ENCODE measurements around the gene SIRPA.
"Not testable (repeated sequence)": the region's sequence is repeated elsewhere in the genome, so short reads cannot be mapped to it uniquely, and the experiment has no call there.

SIRPA gene

DNA sequence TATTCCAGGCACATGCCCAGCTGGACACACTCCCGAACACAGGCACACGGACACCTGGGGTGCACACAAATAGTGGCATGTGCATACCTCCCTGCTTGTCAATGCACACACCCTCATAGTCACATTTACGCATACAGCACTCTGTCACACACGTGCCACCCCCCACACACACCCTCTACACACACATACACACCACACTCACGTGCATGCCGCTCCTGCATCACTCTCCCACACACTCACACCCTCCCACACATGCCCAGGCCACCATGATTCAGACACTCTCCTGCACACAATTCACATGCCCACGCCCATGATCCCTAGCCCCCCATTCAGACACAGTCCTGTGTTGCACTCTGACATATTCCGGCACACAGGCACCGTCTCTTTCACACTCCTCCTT, 13.0 kb downstream of the SIRPA start:
- no peaks in the 10 kb centered on the region for H3K4me1 ChIP-seq (ENCODE audit: insufficient read depth, low read length)
- H3K36me3 ChIP-seq (ENCODE audit: insufficient read depth, low read length) = no peaks in the 10 kb centered on the region
- no peak overlapping the region for H3K27ac ChIP-seq (ENCODE audit: low read depth, low read length)
- H3K9me3 ChIP-seq (ENCODE audit: insufficient read depth, low read depth, low read length) = no peaks in the 10 kb centered on the region
- no peaks in the 10 kb centered on the region for H3K27me3 ChIP-seq (ENCODE audit: insufficient read depth, low read length)
- no peak overlapping the region for H3K9ac ChIP-seq (ENCODE audit: low read depth, low read length)
- 91% methylated on average over 9 of the region's 9 CpGs for WGBS
- H3K4me3 ChIP-seq (ENCODE audit: low read length) = no peak overlapping the region

DNA sequence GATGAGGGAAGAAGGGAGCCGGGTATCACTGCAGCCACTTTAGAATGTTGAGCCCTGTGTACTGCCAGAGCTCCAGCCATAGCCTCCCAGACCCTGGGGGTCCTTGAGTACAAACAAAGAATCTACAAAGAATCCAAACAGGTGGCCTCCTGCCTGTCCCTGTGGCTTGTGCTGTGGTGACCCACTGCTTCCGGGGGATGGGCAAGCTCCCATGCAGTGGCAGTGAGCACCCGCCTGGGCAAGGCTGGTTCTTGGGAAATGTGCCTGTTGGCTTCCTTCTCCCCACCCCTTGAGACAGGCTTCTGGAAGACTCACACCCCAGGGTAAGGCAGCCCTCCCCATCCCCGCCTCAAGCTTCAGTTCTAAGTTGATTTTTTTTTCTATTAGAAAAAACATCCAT, 13.9 kb downstream of the SIRPA start:
- Histone ChIP-seq H3K27me3 (ENCODE audit: insufficient read depth, low read length) (no peaks in the 10 kb centered on the region), H3K9me3 (ENCODE audit: insufficient read depth, low read depth, low read length) (no peaks in the 10 kb centered on the region), H3K9ac (ENCODE audit: low read depth, low read length) (no peak overlapping the region), H3K4me3 (ENCODE audit: low read length) (no peak overlapping the region), H3K27ac (ENCODE audit: low read depth, low read length) (no peak overlapping the region), H3K36me3 (ENCODE audit: insufficient read depth, low read length) (no peaks in the 10 kb centered on the region), H3K4me1 (ENCODE audit: insufficient read depth, low read length) (no peaks in the 10 kb centered on the region)
- 81% methylated on average over 3 of the region's 4 CpGs for WGBS

DNA sequence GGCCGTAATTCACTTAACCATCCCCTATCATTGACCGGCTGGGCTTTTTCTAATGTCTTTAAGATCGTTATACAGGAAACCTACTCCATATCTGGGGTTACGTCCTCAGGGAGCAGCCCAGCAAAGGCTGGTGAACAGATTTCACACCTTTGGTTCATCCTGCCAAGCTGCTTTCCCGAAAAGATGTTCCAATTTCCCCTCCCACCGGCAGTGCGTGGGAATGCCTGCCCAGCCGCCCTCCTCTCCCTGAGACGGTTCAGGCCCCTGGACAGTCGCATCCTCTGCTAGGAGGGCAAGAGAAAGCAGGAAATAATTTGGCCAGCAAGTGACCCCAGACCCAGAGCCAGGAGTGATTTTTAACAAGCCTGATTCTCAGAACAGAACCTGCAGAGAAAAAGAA, 16.3 kb downstream of the SIRPA start:
- Histone ChIP-seq H3K4me3 (ENCODE audit: low read length) (no peak overlapping the region), H3K27me3 (ENCODE audit: insufficient read depth, low read length) (no peaks in the 10 kb centered on the region), H3K9ac (ENCODE audit: low read depth, low read length) (no peak overlapping the region), H3K27ac (ENCODE audit: low read depth, low read length) (no peak overlapping the region), H3K4me1 (ENCODE audit: insufficient read depth, low read length) (no peaks in the 10 kb centered on the region), H3K36me3 (ENCODE audit: insufficient read depth, low read length) (peaks cover 3% of the 10 kb centered on the region; the same call in 1 of the 2 replicates), H3K9me3 (ENCODE audit: insufficient read depth, low read depth, low read length) (no peaks in the 10 kb centered on the region)
- WGBS = 92% methylated on average over 10 of the region's 10 CpGs

DNA sequence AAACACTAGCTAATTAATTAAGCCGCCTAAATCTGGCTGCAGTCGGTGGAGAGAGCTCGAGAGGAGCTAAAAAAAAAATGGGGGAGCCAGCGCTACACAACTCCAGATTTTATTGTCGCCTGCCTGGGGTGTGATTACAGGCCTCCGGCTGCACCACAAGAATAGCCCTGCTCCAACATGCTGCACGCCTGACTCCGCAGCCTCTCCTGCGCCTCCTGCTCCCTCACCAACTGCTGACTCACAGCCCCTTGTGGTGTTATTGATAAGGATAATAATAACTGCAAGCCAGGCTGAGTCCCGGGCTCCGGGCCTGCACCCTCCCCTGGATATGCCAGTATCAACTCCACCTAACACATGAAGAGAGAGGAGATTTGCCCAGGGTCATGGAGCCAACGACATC, 16.8 kb downstream of the SIRPA start:
- Histone ChIP-seq H3K27me3 (ENCODE audit: insufficient read depth, low read length) (no peaks in the 10 kb centered on the region), H3K36me3 (ENCODE audit: insufficient read depth, low read length) (peaks cover 3% of the 10 kb centered on the region; the same call in 1 of the 2 replicates), H3K9ac (ENCODE audit: low read depth, low read length) (no peak overlapping the region), H3K27ac (ENCODE audit: low read depth, low read length) (no peak overlapping the region), H3K9me3 (ENCODE audit: insufficient read depth, low read depth, low read length) (no peaks in the 10 kb centered on the region), H3K4me3 (ENCODE audit: low read length) (no peak overlapping the region), H3K4me1 (ENCODE audit: insufficient read depth, low read length) (no peaks in the 10 kb centered on the region)
- 91% methylated on average over 12 of the region's 12 CpGs for WGBS

DNA sequence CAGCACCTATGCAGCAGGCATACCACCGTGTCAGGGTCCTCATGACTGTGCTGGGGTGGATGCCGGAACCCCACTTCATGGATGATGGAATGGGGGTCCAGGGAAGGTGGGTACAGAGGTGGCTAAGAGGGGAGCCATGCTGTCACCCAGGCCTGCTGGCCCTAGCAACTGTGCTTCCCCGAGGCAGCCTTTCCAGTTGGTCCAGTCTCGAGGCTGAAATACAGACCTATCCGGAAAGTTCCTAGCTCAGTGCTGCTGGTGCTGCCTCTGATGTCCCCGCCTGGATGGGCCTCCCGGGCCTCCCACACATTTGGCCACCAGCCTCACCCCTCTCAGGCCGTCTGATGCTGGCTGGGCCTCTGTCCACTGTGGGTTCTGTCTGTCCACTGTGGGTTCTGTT, 17.4 kb downstream of the SIRPA start:
- Histone ChIP-seq H3K4me1 (ENCODE audit: insufficient read depth, low read length) (no peaks in the 10 kb centered on the region), H3K4me3 (ENCODE audit: low read length) (no peak overlapping the region), H3K9me3 (ENCODE audit: insufficient read depth, low read depth, low read length) (no peaks in the 10 kb centered on the region), H3K36me3 (ENCODE audit: insufficient read depth, low read length) (peaks cover 3% of the 10 kb centered on the region; the same call in 1 of the 2 replicates), H3K27ac (ENCODE audit: low read depth, low read length) (no peak overlapping the region), H3K27me3 (ENCODE audit: insufficient read depth, low read length) (no peaks in the 10 kb centered on the region), H3K9ac (ENCODE audit: low read depth, low read length) (no peak overlapping the region)
- whole genome bisulfite sequencing = 94% methylated on average over 8 of the region's 8 CpGs

DNA sequence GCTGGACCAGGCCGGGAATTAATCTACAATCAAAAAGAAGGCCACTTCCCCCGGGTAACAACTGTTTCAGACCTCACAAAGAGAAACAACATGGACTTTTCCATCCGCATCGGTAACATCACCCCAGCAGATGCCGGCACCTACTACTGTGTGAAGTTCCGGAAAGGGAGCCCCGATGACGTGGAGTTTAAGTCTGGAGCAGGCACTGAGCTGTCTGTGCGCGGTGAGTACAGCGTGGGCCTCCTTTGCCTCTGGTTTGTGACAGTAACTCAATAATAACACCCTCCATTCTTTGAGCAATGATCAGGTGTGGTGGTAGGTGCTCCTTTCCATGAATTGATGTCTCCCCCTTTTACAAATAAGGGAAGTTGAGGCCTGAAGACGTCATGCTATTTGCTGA, 20.0 kb downstream of the SIRPA start:
- H3K4me3 ChIP-seq (ENCODE audit: low read length); H3K4me1 ChIP-seq (ENCODE audit: insufficient read depth, low read length); H3K27ac ChIP-seq (ENCODE audit: low read depth, low read length); H3K36me3 ChIP-seq (ENCODE audit: insufficient read depth, low read length); H3K27me3 ChIP-seq (ENCODE audit: insufficient read depth, low read length); H3K9ac ChIP-seq (ENCODE audit: low read depth, low read length); H3K9me3 ChIP-seq (ENCODE audit: insufficient read depth, low read depth, low read length): not testable (repeated sequence)
- WGBS = 90% methylated on average over 12 of the region's 12 CpGs

DNA sequence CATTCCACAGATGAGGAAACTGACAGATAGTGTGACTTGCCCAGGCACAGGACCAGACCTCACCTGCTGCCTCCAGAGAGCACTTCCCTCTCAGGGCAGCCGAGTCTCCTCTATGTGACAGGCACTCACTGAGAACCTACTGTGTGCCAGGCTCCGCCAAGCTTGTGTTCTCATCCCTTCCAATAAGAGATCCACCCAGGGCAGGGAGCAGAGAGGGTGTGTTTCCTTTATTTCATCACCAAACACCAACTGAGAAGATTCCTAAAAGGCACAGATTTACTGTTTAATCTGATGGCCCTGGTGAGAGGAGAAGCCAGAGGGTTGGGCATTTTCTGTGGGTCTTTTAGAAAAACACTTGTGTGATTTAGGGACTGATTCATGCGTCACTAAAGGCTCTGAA, 20.5 kb downstream of the SIRPA start:
- no peak overlapping the region for H3K27ac ChIP-seq (ENCODE audit: low read depth, low read length)
- no peaks in the 10 kb centered on the region for H3K9me3 ChIP-seq (ENCODE audit: insufficient read depth, low read depth, low read length)
- no peak overlapping the region for H3K4me3 ChIP-seq (ENCODE audit: low read length)
- H3K27me3 ChIP-seq (ENCODE audit: insufficient read depth, low read length) = no peaks in the 10 kb centered on the region
- H3K36me3 ChIP-seq (ENCODE audit: insufficient read depth, low read length) = peaks cover 3% of the 10 kb centered on the region; the same call in 1 of the 2 replicates
- WGBS = 91% methylated on average over 3 of the region's 3 CpGs
- no peaks in the 10 kb centered on the region for H3K4me1 ChIP-seq (ENCODE audit: insufficient read depth, low read length)
- no peak overlapping the region for H3K9ac ChIP-seq (ENCODE audit: low read depth, low read length)

DNA sequence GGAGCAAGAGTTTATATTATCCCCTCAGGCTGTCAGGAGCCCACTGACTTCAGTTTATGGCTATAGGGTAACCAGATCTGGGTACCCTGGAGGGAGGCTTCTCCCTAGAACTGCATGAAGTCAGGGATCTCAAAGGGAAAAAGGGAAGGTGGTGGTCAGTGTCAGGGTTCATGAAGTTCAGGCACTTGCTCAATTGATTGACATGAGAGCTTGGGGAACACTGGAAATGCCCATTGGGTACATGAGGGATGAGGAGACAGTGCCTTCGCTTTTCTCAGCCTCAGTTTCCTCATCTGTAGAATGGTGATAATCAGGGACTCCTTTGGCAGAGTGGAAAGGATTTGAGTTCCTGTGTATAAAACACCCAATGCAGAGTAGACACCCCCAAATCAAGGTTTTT, 22.6 kb downstream of the SIRPA start:
- Histone ChIP-seq H3K27me3 (ENCODE audit: insufficient read depth, low read length) (no peaks in the 10 kb centered on the region), H3K27ac (ENCODE audit: low read depth, low read length) (no peak overlapping the region), H3K4me1 (ENCODE audit: insufficient read depth, low read length) (no peaks in the 10 kb centered on the region), H3K36me3 (ENCODE audit: insufficient read depth, low read length) (peaks cover 3% of the 10 kb centered on the region; the same call in 1 of the 2 replicates), H3K9me3 (ENCODE audit: insufficient read depth, low read depth, low read length) (no peaks in the 10 kb centered on the region), H3K4me3 (ENCODE audit: low read length) (no peak overlapping the region), H3K9ac (ENCODE audit: low read depth, low read length) (no peak overlapping the region)
- WGBS = 100% methylated on average over 1 of the region's 1 CpG

DNA sequence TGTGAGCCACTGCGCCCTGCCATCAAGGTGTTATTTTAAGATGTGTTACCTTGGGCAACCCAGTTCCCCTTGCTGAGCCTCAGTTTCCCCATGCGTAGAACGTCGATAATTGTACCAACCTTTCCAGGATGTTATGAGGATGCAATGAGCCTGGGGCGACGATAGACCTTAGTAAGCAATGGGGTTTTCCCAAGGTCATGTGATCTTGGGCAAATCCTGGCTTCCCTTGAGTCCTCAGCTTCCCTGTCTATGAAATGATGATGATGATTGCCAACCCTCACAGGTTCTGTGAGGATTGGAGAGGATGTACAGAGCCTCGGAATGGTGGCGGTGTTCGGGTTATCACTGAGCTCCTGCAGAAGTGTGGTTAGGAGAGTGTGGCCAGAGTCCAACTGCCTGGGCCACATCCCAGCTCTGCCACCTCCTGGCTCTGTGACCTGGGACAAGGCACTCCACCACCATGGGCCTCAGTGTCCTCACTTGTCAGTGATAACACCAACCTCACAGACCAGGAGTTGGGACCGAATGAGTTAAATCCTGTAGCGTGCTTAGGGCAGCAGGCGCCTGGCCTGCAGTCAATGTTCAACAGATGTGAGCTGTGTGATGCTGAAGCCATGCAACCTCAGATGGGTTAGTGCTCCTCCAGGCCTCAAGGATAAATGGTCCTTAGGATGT, 23.4 kb downstream of the SIRPA start:
- H3K27me3 ChIP-seq (ENCODE audit: insufficient read depth, low read length) = no peaks in the 10 kb centered on the region
- no peaks in the 10 kb centered on the region for H3K9me3 ChIP-seq (ENCODE audit: insufficient read depth, low read depth, low read length)
- H3K9ac ChIP-seq (ENCODE audit: low read depth, low read length) = no peak overlapping the region
- no peak overlapping the region for H3K4me3 ChIP-seq (ENCODE audit: low read length)
- H3K36me3 ChIP-seq (ENCODE audit: insufficient read depth, low read length) = peaks cover 3% of the 10 kb centered on the region; the same call in 1 of the 2 replicates
- WGBS = 92% methylated on average over 12 of the region's 12 CpGs
- no peaks in the 10 kb centered on the region for H3K4me1 ChIP-seq (ENCODE audit: insufficient read depth, low read length)
- no peak overlapping the region for H3K27ac ChIP-seq (ENCODE audit: low read depth, low read length)

DNA sequence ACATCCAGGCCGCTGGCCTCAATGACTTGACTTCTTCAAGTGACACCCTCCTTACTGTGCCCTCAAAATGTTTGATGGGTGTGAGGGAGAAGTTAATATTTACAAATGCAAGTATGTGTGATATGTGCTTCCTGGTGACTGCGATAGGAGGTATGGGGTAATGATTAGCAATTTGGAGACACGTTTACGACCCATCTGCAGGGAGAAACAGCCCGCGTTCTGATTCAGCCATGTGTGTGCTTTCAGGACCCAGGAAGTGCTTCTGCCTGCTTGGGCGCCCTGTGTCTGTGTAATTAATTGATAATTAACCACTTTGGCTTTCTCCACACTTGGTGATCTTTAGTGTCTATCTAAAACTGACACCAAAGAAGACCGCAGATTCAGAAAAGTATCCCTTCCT, 25.0 kb downstream of the SIRPA start:
- no peak overlapping the region for H3K27ac ChIP-seq (ENCODE audit: low read depth, low read length)
- no peak overlapping the region for H3K9ac ChIP-seq (ENCODE audit: low read depth, low read length)
- H3K4me3 ChIP-seq (ENCODE audit: low read length) = no peak overlapping the region
- H3K4me1 ChIP-seq (ENCODE audit: insufficient read depth, low read length) = no peaks in the 10 kb centered on the region
- H3K36me3 ChIP-seq (ENCODE audit: insufficient read depth, low read length) = peaks cover 3% of the 10 kb centered on the region; the same call in 1 of the 2 replicates
- no peaks in the 10 kb centered on the region for H3K9me3 ChIP-seq (ENCODE audit: insufficient read depth, low read depth, low read length)
- no peaks in the 10 kb centered on the region for H3K27me3 ChIP-seq (ENCODE audit: insufficient read depth, low read length)
- WGBS = 83% methylated on average over 8 of the region's 8 CpGs

DNA sequence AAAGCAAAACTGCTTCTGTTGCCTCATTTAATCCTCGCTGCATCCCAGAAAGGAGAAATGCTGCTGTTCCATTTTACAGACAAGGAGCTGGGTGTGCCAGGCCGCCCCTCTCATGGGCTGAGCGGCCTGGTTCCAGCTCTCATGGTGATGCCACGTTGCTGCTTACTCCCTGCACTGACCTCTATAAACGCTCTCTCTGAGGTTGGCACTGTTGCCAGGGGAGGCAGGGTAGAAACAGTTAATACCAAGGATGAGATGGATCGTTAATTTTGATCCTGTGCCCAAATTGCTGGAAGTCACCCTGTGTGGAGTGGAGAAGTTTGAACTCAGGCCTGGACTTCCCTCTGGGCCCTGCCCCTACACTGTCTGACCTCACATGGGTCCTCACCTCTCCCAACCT, 25.6 kb downstream of the SIRPA start:
- WGBS = 93% methylated on average over 6 of the region's 6 CpGs

DNA sequence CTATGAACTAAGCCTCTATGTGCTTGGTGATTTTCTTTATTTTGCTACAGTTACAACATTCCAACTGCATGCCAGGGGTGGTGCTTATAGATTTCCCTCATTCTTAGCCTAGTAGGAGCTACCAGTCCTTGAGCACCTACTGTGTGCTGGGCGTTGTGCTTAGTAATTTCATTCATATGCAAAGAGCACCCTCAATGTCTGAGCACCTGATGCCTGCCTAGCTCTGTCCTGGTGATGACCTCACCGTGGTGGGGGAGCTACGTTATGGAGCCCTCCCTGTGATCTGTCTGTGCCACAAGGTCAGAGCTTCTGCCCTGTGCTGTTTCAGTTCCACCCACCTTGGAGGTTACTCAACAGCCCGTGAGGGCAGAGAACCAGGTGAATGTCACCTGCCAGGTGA, 26.8 kb downstream of the SIRPA start:
- not testable (repeated sequence) for H3K4me3 ChIP-seq (ENCODE audit: low read length); H3K9ac ChIP-seq (ENCODE audit: low read depth, low read length); H3K27ac ChIP-seq (ENCODE audit: low read depth, low read length); H3K4me1 ChIP-seq (ENCODE audit: insufficient read depth, low read length); H3K9me3 ChIP-seq (ENCODE audit: insufficient read depth, low read depth, low read length); H3K36me3 ChIP-seq (ENCODE audit: insufficient read depth, low read length); H3K27me3 ChIP-seq (ENCODE audit: insufficient read depth, low read length)
- WGBS = 60% methylated on average over 3 of the region's 4 CpGs

More for the DNA sequence above, 25.6 kb downstream of the SIRPA start:
- Histone ChIP-seq H3K9me3 (ENCODE audit: insufficient read depth, low read depth, low read length) (no peaks in the 10 kb centered on the region), H3K4me1 (ENCODE audit: insufficient read depth, low read length) (no peaks in the 10 kb centered on the region), H3K4me3 (ENCODE audit: low read length) (no peak overlapping the region), H3K27me3 (ENCODE audit: insufficient read depth, low read length) (no peaks in the 10 kb centered on the region), H3K27ac (ENCODE audit: low read depth, low read length) (no peak overlapping the region), H3K9ac (ENCODE audit: low read depth, low read length) (no peak overlapping the region), H3K36me3 (ENCODE audit: insufficient read depth, low read length) (no peaks in the 10 kb centered on the region)

All from HUES64 (cell line).